Kasumi-1 (cell line): Measurements from ENCODE around the gene KLHL22.
"Not testable (repeated sequence)": the region's sequence is repeated elsewhere in the genome, so short reads cannot be mapped to it uniquely, and the experiment has no call there.

Experiments
- DNase-seq, 2 experiments: peaks; one replicate each; lab custom pipeline; 2025; lab: John Stamatoyannopoulos, UW

KLHL22 gene

GRCh38 chr22:20504293-20504922 is 8.8 kb upstream of the KLHL22 start:
- not testable (repeated sequence) for DNase-seq

- no peak for DNase-seq
Observed at GRCh38 chr22:20503816-20504215, 8.2 kb upstream of the KLHL22 start.

- DNase-seq = no peak
Observed at GRCh38 chr22:20499769-20500168, 4.2 kb upstream of the KLHL22 start.

GRCh38 chr22:20498913-20499312 is 3.3 kb upstream of the KLHL22 start:
- no peak for DNase-seq

GRCh38 chr22:20497426-20497825 is 1.8 kb upstream of the KLHL22 start:
- DNase-seq = no peak

DNA sequence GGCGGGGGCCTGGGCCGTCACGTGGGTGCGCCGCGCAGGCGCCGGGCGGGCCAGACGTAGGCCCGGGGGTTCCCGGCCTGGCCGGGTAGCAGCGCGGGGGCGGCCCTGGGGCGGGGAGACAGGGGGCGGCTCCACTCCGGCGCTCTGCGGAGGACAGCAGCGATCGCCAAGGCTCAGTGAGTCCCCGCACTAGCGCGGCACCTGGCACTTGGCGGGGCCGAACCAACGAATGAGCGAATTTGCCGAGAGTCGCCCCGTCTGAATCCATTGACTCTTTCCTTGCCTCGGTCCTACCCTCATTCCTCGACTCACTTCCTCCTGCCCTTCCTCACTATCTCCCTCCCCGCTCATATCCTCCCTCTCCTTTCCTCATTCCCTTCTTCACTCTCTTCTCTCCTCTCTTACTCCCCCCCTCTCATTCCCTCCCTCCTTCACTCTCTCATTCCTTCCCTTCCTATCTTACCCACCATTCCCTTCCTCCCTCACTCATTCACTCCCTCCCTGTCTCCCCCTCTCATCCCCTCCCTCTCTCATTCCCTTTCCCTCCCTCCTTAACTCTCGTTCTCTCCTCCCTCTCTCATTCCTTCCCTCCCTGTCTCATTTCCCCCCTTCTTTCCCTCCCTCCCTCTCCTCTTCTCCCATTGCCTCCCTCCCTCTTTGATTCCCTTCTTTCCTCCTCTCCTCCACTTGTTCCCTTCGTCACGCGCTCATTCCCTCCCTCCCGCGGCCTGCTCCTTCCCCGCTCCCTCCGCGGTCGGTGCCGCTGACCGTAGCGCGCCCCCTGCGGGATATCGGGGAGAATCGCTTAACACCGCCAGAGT is 476 bp upstream of the KLHL22 start:
- DNase-seq = peak; percentile 100

GRCh38 chr22:20491346-20491745 is 4.2 kb downstream of the KLHL22 start:
- DNase-seq = no peak

DNA sequence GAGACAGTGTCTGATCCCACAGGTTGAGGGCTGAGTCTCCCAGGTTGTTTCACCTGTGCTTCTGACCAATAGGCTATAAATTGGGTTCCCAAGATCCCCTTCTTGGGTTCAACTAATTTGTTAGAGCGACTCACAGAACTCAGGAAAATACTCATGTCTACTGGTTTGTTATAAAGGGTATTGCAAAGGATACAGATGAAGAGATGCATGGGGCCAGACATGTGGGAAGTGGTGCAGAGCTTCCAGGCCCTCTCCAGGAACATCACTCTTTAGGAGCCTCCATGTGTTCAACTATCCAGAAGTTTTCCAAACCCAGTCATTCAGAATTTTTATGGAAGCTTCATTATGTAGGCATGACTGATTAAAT is 4.7 kb downstream of the KLHL22 start:
- DNase-seq = no peak

- DNase-seq = no peak
Observed at GRCh38 chr22:20490183-20490940, 5.2 kb downstream of the KLHL22 start.

DNA sequence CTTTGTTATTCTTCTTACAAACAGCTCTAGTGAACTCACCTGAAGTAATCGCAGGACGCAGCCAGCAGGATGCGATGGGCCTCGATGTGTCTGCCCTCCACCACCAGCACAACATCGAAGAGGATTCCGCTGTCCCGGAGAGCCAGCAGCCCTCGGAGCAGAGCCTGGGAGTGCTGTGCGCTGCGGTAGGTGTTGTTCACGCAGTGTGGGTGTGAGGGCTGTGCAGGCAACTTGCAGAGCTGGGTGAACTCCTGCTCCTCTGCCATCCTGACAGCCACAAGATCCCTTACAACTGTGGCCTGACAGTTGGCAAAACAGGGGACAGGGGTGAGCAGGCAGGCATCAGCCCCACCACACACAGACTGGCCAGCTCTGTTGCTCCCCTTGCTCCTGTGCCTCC is 6.6 kb downstream of the KLHL22 start:
- no peak for DNase-seq

- no peak for DNase-seq
Observed at GRCh38 chr22:20487715-20488114, 7.9 kb downstream of the KLHL22 start.

- DNase-seq = no peak
Observed at GRCh38 chr22:20486229-20486628, 9.4 kb downstream of the KLHL22 start.

- DNase-seq = no peak
Observed at GRCh38 chr22:20484948-20485683, 10.5 kb downstream of the KLHL22 start.

GRCh38 chr22:20483771-20484170 is 11.8 kb downstream of the KLHL22 start:
- DNase-seq = no peak

- DNase-seq = not testable (repeated sequence)
Observed at GRCh38 chr22:20483143-20483506, 12.5 kb downstream of the KLHL22 start.

GRCh38 chr22:20479612-20480196 is 15.9 kb downstream of the KLHL22 start:
- no peak for DNase-seq

- DNase-seq = not testable (repeated sequence)
Observed at GRCh38 chr22:20478059-20478458, 17.5 kb downstream of the KLHL22 start.

GRCh38 chr22:20475569-20475968 is 20.0 kb downstream of the KLHL22 start:
- DNase-seq = not testable (repeated sequence)

GRCh38 chr22:20475115-20475436 is 20.5 kb downstream of the KLHL22 start:
- no peak for DNase-seq

DNA sequence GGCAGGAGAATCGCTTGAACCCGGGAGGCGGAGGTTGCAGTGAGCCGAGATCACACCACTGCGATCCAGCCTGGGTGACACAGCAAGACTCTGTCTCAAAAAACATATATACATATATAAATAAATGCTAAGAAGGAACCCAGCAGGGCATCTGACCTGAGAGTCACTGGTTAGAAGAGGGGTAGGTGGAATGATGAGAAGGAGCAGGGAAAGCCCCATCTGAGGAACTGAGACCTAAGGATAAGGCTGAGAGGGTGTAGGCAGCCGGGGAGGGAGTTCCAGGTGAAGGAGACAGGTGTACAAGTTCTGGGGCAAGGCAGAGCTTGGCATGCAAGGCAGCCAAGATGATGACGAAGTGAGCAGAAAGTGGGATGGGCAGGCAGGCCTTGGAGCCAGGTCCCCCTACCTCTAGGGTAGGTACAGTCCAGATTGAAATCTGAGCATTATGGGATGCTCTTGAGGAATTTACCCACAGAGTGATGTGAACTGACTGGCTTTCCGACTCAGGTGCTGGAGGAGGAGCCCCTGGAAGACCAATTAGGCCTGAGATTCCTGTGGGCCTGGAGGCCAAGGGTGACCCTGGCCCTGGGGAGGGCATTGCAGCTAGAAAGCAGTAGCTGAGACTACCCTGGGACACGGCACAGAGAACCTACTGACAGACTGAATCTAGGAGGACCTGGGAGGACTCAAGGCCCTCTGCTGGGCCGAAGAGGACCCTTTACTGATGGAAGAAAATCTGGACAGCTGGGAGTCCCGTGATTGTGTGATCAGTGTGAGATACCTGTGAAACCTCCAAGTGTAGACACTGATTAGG is 22.8 kb downstream of the KLHL22 start:
- DNase-seq = no peak
